WTC11 (cell line): Measurements from ENCODE around the gene PRELID3B. TPM values are rescaled to one million over a fixed set of nuclear protein-coding genes. Genes with fewer than 3 reads are reported as not detected.
A peak's percentile ranks its signal among the peaks of the same experiment; 100 is the strongest.

Experiments used
- ATAC-seq: fragments of 200-7000 bp; cut with Tn5 transposase; 2 replicates; pipeline ENCODE4 v1.10.0; 2021; ENCODE audit warnings: mild to moderate bottlenecking, moderate library complexity
- CTCF ChIA-PET: fragments of 300-600 bp; sonication (Branson Sonifier 250); formaldehyde crosslinking; loops from one replicate; lab custom pipeline; 2021; ENCODE audit warnings: antibody characterized with exemption; lab: Charles Lee
- POLR2A ChIA-PET: fragments of 350-600 bp; sonication (Branson Sonifier 250); formaldehyde crosslinking; loops from one replicate; lab custom pipeline; 2021; ENCODE audit warnings: antibody characterized with exemption; lab: Charles Lee
- DNase-seq: peaks from one replicate; pipeline ENCODE4 v3.0.0; 2021; ENCODE audit warnings: low spot score
- H3K27ac Mint-ChIP-seq: 2 replicates; pipeline ENCODE4 v1.8.0; 2021; ENCODE audit warnings: mixed read lengths
- H3K27me3 Mint-ChIP-seq: 2 replicates; pipeline ENCODE4 v1.8.0; 2021; ENCODE audit warnings: low read depth, mild to moderate bottlenecking, moderate library complexity, mixed read lengths
- H3K36me3 Mint-ChIP-seq: 2 replicates; pipeline ENCODE4 v1.8.0; 2021; ENCODE audit warnings: mixed read lengths
- H3K4me1 Mint-ChIP-seq: 2 replicates; pipeline ENCODE4 v1.8.0; 2022; ENCODE audit warnings: mixed read lengths
- H3K4me3 Mint-ChIP-seq: 2 replicates; pipeline ENCODE4 v1.8.0; 2021; ENCODE audit warnings: mild to moderate bottlenecking, moderate library complexity, mixed read lengths
- H3K9me3 Mint-ChIP-seq: 2 replicates; pipeline ENCODE4 v1.8.0; 2021; ENCODE audit warnings: mixed read lengths
- CREB1 ChIP-seq: sonication (generic); formaldehyde crosslinking; IDR thresholded peaks from 2 replicates; pipeline ENCODE4 v1.8.0; 2023; ENCODE audit warnings: mild to moderate bottlenecking, missing genetic modification reagents
- EMX1 ChIP-seq: fragments of 250-450 bp; sonication (Bioruptor Pico); IDR thresholded peaks from 2 replicates; pipeline ENCODE4 v1.8.0; 2021; ENCODE audit warnings: mild to moderate bottlenecking
- ETV6 ChIP-seq: sonication (generic); formaldehyde crosslinking; IDR thresholded peaks from 2 replicates; pipeline ENCODE4 v1.8.1; 2022; ENCODE audit warnings: mild to moderate bottlenecking, missing genetic modification reagents
- FOXP1 ChIP-seq: sonication (generic); formaldehyde crosslinking; IDR thresholded peaks from 2 replicates; pipeline ENCODE4 v1.8.0; 2022; ENCODE audit warnings: missing genetic modification reagents, mild to moderate bottlenecking, moderate library complexity, borderline replicate concordance
- GTF2I ChIP-seq: fragments of 250-450 bp; sonication (Bioruptor Pico); conservative IDR thresholded peaks from 2 replicates; pipeline ENCODE4 v1.4.0; 2021; ENCODE audit warnings: mild to moderate bottlenecking
- HMGXB4 ChIP-seq: sonication (generic); formaldehyde crosslinking; IDR thresholded peaks from 2 replicates; pipeline ENCODE4 v1.8.1; 2023; ENCODE audit warnings: mild to moderate bottlenecking, moderate library complexity, missing genetic modification reagents
- MLX ChIP-seq: sonication (generic); formaldehyde crosslinking; IDR thresholded peaks from 2 replicates; pipeline ENCODE4 v1.8.1; 2023; ENCODE audit warnings: mild to moderate bottlenecking, missing genetic modification reagents, moderate library complexity
- NFATC4 ChIP-seq: fragments of 250-450 bp; sonication (Bioruptor Pico); IDR thresholded peaks from 2 replicates; pipeline ENCODE4 v1.9.0; 2021; ENCODE audit warnings: mild to moderate bottlenecking
- NR2C2 ChIP-seq: sonication (generic); formaldehyde crosslinking; IDR thresholded peaks from 2 replicates; pipeline ENCODE4 v1.8.0; 2022; ENCODE audit warnings: mild to moderate bottlenecking, missing genetic modification reagents
- SMAD3 ChIP-seq: sonication (generic); formaldehyde crosslinking; IDR thresholded peaks from 2 replicates; pipeline ENCODE4 v1.8.0; 2022; ENCODE audit warnings: missing genetic modification reagents, mild to moderate bottlenecking, borderline replicate concordance
- TEAD4 ChIP-seq: sonication (generic); formaldehyde crosslinking; IDR thresholded peaks from 2 replicates; pipeline ENCODE4 v1.8.0; 2022; ENCODE audit warnings: mild to moderate bottlenecking, missing genetic modification reagents
- ZNF138 ChIP-seq: sonication (generic); formaldehyde crosslinking; conservative IDR thresholded peaks from 2 replicates; pipeline ENCODE4 v1.8.1; 2022; ENCODE audit warnings: mild to moderate bottlenecking, moderate library complexity, missing genetic modification reagents
- ZNF317 ChIP-seq: sonication (generic); formaldehyde crosslinking; IDR thresholded peaks from 2 replicates; pipeline ENCODE4 v1.8.1; 2023; ENCODE audit warnings: low read depth, mild to moderate bottlenecking, moderate library complexity, missing genetic modification reagents, borderline replicate concordance
- total RNA-seq: library from RNA; stranded (reverse); gene quantifications from 3 replicates; pipeline ENCODE4 v1.2.3, GENCODE V29; 2021
- TF ChIP-seq, protein P1 (sequence below): sonication (generic); formaldehyde crosslinking; IDR thresholded peaks from 2 replicates; pipeline ENCODE4 v1.8.1; 2023; ENCODE audit warnings: mild to moderate bottlenecking, missing genetic modification reagents
- TF ChIP-seq, protein P2 (sequence below): fragments of 250-450 bp; sonication (Bioruptor Pico); IDR thresholded peaks from 2 replicates; pipeline ENCODE4 v1.8.0; 2021; ENCODE audit warnings: mild to moderate bottlenecking

The PRELID3B gene
- total RNA-seq, 1 experiment from 2014 or later, result 46.9 TPM

DNA sequence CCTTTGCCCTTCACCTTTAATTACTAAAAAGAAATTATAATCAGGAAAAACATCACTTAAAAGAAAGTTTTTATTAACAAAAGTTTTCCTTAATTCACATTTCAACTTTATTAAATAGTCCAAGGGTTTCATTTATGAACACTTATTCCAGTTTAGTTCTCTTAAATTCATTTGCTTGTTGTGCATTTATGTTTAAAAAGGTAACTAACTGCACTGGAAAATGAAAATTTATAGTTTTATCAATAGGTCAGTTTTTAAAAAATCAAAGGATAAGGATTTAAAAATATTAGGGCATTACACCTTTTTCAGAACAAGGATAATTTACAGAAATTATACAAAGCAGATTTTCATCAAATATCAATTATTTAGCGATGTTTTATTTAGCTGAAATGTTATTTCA, 9.5 kb downstream of the PRELID3B start:
- Mint-ChIP-seq H3K36me3 (peaks cover 71% of the 10 kb centered on the region), H3K27ac (no peak overlapping the region), H3K4me1 (peaks cover 28% of the 10 kb centered on the region), H3K27me3 (peaks cover 37% of the 10 kb centered on the region), H3K4me3 (peak overlapping the region; percentile 75), H3K9me3 (no peaks in the 10 kb centered on the region)
- CTCF ChIA-PET, result interaction anchor here (1.0 to 1.5 kb wide), 3 partner anchors 163 to 189 kb away, joined by 3 to 10 read pairs (median 5); no protein-coding TSS in a partner anchor
- POLR2A ChIA-PET, result no interaction called here
- ATAC-seq (no peak), DNase-seq (no peak)
- TF ChIP-seq, protein P1, sequence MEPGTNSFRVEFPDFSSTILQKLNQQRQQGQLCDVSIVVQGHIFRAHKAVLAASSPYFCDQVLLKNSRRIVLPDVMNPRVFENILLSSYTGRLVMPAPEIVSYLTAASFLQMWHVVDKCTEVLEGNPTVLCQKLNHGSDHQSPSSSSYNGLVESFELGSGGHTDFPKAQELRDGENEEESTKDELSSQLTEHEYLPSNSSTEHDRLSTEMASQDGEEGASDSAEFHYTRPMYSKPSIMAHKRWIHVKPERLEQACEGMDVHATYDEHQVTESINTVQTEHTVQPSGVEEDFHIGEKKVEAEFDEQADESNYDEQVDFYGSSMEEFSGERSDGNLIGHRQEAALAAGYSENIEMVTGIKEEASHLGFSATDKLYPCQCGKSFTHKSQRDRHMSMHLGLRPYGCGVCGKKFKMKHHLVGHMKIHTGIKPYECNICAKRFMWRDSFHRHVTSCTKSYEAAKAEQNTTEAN (CRISPR knock-in tag), result no peak
- TF ChIP-seq ZNF138 (CRISPR knock-in tag) (no peak), HMGXB4 (CRISPR knock-in tag) (no peak), FOXP1 (CRISPR knock-in tag) (no peak), NR2C2 (CRISPR knock-in tag) (no peak), CREB1 (CRISPR knock-in tag) (no peak), EMX1 (CRISPR knock-in tag) (no peak), GTF2I (CRISPR knock-in tag) (no peak)

GRCh38 chr20:59032713-59033059, 9.9 kb downstream of the PRELID3B start:
- ChIA-PET CTCF (interaction anchor here (0.7 to 1.5 kb wide), 12 partner anchors 124 to 482 kb away, joined by 3 to 10 read pairs (median 4); no protein-coding TSS in a partner anchor), POLR2A (interaction anchor here (1.0 to 1.2 kb wide), 3 partner anchors 10 to 482 kb away, joined by 3 to 5 read pairs (median 4); partner anchors contain the start of gene PRELID3B)
- peaks cover 71% of the 10 kb centered on the region for H3K36me3 Mint-ChIP-seq
- peak overlapping the region; percentile 88 for H3K27ac Mint-ChIP-seq
- peak overlapping the region; percentile 75 for H3K4me3 Mint-ChIP-seq
- ATAC-seq (peak; percentile 17), DNase-seq (no peak)
- H3K9me3 Mint-ChIP-seq, result no peaks in the 10 kb centered on the region
- TF ChIP-seq ETV6 (CRISPR knock-in tag) (no peak), ZNF317 (CRISPR knock-in tag) (no peak), TEAD4 (CRISPR knock-in tag) (no peak), MLX (CRISPR knock-in tag) (no peak), SMAD3 (CRISPR knock-in tag) (no peak), NFATC4 (CRISPR knock-in tag) (no peak)
- TF ChIP-seq, protein P2, sequence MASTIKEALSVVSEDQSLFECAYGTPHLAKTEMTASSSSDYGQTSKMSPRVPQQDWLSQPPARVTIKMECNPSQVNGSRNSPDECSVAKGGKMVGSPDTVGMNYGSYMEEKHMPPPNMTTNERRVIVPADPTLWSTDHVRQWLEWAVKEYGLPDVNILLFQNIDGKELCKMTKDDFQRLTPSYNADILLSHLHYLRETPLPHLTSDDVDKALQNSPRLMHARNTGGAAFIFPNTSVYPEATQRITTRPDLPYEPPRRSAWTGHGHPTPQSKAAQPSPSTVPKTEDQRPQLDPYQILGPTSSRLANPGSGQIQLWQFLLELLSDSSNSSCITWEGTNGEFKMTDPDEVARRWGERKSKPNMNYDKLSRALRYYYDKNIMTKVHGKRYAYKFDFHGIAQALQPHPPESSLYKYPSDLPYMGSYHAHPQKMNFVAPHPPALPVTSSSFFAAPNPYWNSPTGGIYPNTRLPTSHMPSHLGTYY (CRISPR knock-in tag), result no peak
- TF ChIP-seq, protein P1 (CRISPR knock-in tag), result no peak
- H3K4me1 Mint-ChIP-seq, result peaks cover 28% of the 10 kb centered on the region
- H3K27me3 Mint-ChIP-seq, result peaks cover 41% of the 10 kb centered on the region
